ENCODE results near the gene IL20RB.

The IL20RB gene

DNA sequence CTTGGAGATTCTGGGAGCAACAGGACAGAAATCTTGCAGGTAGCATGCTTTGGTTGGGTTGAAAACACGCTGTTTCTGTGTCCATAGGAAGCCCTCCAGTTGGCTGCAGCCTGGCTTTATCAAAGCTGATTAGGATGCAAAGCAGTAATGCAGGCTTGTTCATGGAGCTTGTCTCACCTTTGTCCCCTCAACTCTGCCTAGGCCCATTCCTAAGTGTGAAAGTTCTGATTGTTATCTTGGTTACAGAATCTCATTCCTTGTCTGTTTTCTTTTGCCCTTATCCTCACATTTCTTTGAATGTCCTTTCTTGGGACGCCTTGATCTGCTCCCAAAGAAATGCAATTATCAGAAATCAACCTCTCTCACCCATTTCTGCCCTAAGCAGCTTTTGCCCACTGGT lies 83.5 kb downstream of the IL20RB start:
- POLR2A ChIA-PET: no interaction called here
- TF ChIP-seq, protein P1, sequence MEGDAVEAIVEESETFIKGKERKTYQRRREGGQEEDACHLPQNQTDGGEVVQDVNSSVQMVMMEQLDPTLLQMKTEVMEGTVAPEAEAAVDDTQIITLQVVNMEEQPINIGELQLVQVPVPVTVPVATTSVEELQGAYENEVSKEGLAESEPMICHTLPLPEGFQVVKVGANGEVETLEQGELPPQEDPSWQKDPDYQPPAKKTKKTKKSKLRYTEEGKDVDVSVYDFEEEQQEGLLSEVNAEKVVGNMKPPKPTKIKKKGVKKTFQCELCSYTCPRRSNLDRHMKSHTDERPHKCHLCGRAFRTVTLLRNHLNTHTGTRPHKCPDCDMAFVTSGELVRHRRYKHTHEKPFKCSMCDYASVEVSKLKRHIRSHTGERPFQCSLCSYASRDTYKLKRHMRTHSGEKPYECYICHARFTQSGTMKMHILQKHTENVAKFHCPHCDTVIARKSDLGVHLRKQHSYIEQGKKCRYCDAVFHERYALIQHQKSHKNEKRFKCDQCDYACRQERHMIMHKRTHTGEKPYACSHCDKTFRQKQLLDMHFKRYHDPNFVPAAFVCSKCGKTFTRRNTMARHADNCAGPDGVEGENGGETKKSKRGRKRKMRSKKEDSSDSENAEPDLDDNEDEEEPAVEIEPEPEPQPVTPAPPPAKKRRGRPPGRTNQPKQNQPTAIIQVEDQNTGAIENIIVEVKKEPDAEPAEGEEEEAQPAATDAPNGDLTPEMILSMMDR (IDR thresholded peaks at IDR 0.05; ENCODE audit: insufficient read depth, low read length, missing control alignments): no peak
- H3K4me3 ChIP-seq (ENCODE audit: low read depth, low read length): no peak overlapping the region
- CTCF ChIA-PET: interaction anchor here (3.4 kb wide), 1 partner anchor 9 kb away, joined by 36 read pairs; no protein-coding TSS in a partner anchor
- no peak for DNase-seq (ENCODE audit: low read depth, low spot score)

DNA sequence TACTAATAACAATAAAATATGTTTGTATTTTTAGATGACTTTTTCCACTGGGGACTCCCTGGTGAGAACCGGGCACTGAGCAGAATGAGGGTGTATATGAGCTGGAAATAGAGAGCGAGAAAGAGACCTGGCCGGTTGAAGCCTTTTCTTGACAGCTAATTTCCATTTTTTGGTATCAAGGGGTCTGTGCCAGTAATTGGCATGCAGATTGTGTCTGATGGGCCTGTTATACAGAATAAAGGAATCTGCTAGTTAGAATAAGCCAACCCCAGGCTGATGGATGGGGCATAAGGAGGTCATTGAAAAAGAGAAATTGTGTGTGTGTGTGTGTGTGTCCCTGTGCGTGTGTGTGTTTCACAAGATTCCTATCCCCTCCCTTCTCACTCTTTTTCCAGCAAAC lies 83.9 kb downstream of the IL20RB start:
- POLR2A ChIA-PET: no interaction called here
- TF ChIP-seq, protein P1 (IDR thresholded peaks at IDR 0.05; ENCODE audit: insufficient read depth, low read length, missing control alignments): no peak
- H3K4me3 ChIP-seq (ENCODE audit: low read depth, low read length): no peak overlapping the region
- CTCF ChIA-PET: interaction anchor here (3.4 kb wide), 1 partner anchor 9 kb away, joined by 36 read pairs; no protein-coding TSS in a partner anchor
- DNase-seq (ENCODE audit: low read depth, low spot score): no peak

DNA sequence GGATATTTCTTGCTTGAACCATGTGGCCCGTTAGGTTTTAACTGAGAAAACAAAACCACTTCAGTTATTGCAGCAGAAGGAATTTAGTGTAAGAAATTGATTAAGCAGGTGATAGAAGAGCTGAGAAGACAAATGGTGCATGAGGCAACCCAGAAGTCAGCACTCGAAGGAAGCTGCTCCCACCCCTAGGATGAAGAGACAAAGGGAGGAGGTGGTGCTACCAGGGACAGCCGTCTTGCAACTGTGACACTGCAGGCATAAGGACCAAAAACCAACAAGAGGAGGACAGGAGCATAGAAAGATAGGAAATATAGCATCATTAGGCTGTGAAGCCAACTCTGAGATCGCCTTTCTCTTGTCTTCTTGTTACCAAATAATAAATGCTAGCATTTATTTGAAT lies 89.0 kb downstream of the IL20RB start:
- no peak overlapping the region for H3K4me3 ChIP-seq (ENCODE audit: low read depth, low read length)
- DNase-seq (ENCODE audit: low read depth, low spot score): no peak
- CTCF ChIA-PET: interaction anchor here (1.0 kb wide), 1 partner anchor 14 kb away, joined by 5 read pairs; no protein-coding TSS in a partner anchor
- TF ChIP-seq, protein P1 (IDR thresholded peaks at IDR 0.05; ENCODE audit: insufficient read depth, low read length, missing control alignments): no peak
- POLR2A ChIA-PET: no interaction called here

DNA sequence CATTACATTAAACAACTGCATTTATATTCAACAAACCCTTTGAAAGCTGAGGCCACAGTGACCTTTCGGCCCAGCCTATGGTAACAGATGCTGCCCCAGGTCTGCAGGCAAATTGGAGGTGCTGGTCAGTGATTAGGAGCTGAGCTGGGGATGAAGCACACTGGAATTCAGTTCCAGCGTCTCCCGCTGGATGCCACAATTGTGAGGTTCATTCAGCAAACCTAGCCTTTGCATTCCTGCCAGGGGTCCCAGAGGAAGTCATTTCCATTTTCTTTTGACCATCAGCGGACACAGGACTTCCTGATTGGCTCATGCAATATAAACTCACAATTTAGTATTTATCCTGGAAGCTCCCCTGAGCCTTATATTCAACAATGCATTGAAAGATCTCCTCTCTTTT lies 89.5 kb downstream of the IL20RB start:
- no peak for DNase-seq (ENCODE audit: low read depth, low spot score)
- TF ChIP-seq, protein P1 (IDR thresholded peaks at IDR 0.05; ENCODE audit: insufficient read depth, low read length, missing control alignments): no peak
- H3K4me3 ChIP-seq (ENCODE audit: low read depth, low read length): no peak overlapping the region
- ChIA-PET CTCF (interaction anchor here (1.0 kb wide), 1 partner anchor 14 kb away, joined by 5 read pairs; no protein-coding TSS in a partner anchor), POLR2A (no interaction called here)

DNA sequence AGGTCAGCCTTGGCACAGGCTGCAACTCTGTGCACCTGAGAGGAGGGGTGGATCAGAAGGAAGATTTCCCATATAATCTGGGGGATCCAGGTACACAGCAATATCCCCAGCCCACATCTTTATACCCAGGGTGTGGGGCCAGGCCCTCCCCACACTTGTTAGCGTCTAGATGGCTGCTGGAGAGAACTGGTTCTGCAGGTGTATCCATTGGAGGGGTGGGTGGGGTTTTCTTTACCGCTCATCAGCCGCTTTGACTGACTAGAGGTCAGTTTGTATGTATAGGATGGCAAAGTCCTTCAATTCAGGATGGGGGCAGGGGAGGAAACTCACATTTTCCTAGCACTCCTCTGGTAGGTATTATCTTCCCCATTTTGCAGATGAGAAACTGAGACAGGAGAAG lies 92.5 kb downstream of the IL20RB start:
- no peak for DNase-seq (ENCODE audit: low read depth, low spot score)
- POLR2A ChIA-PET: no interaction called here
- TF ChIP-seq, protein P1 (IDR thresholded peaks at IDR 0.05; ENCODE audit: insufficient read depth, low read length, missing control alignments): no peak
- CTCF ChIA-PET: no interaction called here
- no peak overlapping the region for H3K4me3 ChIP-seq (ENCODE audit: low read depth, low read length)

DNA sequence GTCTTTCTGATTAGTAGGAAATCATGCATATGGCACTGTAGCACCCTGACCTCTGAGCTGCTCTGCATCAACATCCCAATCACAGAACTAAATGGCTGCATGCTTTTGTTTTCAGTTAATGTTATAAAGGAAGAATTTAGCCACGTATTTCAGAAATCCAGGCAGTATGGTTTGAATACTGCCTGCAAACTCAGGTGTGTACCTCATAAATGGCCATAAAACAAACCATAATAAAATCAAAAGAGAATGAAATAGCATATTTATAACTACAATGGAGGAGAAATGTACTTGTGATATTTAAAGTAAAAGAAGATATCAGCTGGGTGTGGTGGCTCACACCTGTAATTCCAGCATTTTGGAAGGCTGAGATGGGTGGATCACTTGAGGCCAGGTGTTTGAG lies 94.5 kb downstream of the IL20RB start:
- TF ChIP-seq, protein P1 (IDR thresholded peaks at IDR 0.05; ENCODE audit: insufficient read depth, low read length, missing control alignments): no peak
- ChIA-PET CTCF (interaction anchor here (2.3 kb wide), 1 partner anchor 19 kb away, joined by 13 read pairs; no protein-coding TSS in a partner anchor), POLR2A (no interaction called here)
- DNase-seq (ENCODE audit: low read depth, low spot score): no peak
- no peak overlapping the region for H3K4me3 ChIP-seq (ENCODE audit: low read depth, low read length)
